Activated CD8-positive, alpha-beta T cell treated with anti-CD3 and anti-CD28 coated beads, Interleukin-2, amount 10 ng/mL, durations not matched to agents 7 days and 5 days (primary cell): Measurements from ENCODE around the gene USP17L20. TPM values are rescaled to one million over a fixed set of nuclear protein-coding genes. Genes with fewer than 3 reads are reported as not detected.
A peak's percentile ranks its signal among the peaks of the same experiment; 100 is the strongest.
"Not testable (repeated sequence)": the region's sequence is repeated elsewhere in the genome, so short reads cannot be mapped to it uniquely, and the experiment has no call there.

Experiments used
- ATAC-seq: fragments of 150-1000 bp; cut with Tn5 transposase; one replicate; pipeline ENCODE4 v1.10.0; 2021; ENCODE audit warnings: moderate library complexity
- CTCF ChIA-PET: fragments of 350-600 bp; sonication (Branson Sonifier 250); formaldehyde crosslinking; loops from one replicate; lab custom pipeline; 2021; ENCODE audit warnings: antibody characterized with exemption; lab: Charles Lee
- POLR2A ChIA-PET: fragments of 350-600 bp; sonication (Branson Sonifier 250); formaldehyde crosslinking; loops from one replicate; lab custom pipeline; 2021; ENCODE audit warnings: antibody characterized with exemption; lab: Charles Lee
- DNase-seq: peaks from one replicate; pipeline ENCODE4 v3.0.0-alpha.2; 2020
- H3K27ac Mint-ChIP-seq: one replicate; pipeline ENCODE4 v1.8.0; 2021; ENCODE audit warnings: mild to moderate bottlenecking, mixed read lengths
- H3K27me3 Mint-ChIP-seq: one replicate; pipeline ENCODE4 v1.8.0; 2021; ENCODE audit warnings: low read depth, mixed read lengths
- H3K36me3 Mint-ChIP-seq: one replicate; pipeline ENCODE4 v1.8.0; 2021; ENCODE audit warnings: low read depth, mixed read lengths
- H3K4me1 Mint-ChIP-seq: one replicate; pipeline ENCODE4 v1.8.0; 2021; ENCODE audit warnings: low read depth, mixed read lengths
- H3K4me3 Mint-ChIP-seq: one replicate; pipeline ENCODE4 v1.8.0; 2021; ENCODE audit warnings: mild to moderate bottlenecking, mixed read lengths
- H3K9me3 Mint-ChIP-seq: one replicate; pipeline ENCODE4 v1.8.0; 2022; ENCODE audit warnings: mixed read lengths; ENCODE audit not compliant: insufficient read depth
- total RNA-seq, 2 experiments: library from RNA; stranded (reverse); gene quantifications; one replicate each; pipeline ENCODE4 v1.2.3, GENCODE V29; 2021

The USP17L20 gene, protein sequence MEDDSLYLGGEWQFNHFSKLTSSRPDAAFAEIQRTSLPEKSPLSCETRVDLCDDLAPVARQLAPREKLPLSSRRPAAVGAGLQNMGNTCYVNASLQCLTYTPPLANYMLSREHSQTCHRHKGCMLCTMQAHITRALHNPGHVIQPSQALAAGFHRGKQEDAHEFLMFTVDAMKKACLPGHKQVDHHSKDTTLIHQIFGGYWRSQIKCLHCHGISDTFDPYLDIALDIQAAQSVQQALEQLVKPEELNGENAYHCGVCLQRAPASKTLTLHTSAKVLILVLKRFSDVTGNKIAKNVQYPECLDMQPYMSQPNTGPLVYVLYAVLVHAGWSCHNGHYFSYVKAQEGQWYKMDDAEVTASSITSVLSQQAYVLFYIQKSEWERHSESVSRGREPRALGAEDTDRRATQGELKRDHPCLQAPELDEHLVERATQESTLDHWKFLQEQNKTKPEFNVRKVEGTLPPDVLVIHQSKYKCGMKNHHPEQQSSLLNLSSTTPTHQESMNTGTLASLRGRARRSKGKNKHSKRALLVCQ
- not detected for total RNA-seq

- DNase-seq, H3K27me3 Mint-ChIP-seq, H3K4me3 Mint-ChIP-seq, H3K4me1 Mint-ChIP-seq, H3K36me3 Mint-ChIP-seq, POLR2A ChIA-PET, CTCF ChIA-PET, ATAC-seq, H3K9me3 Mint-ChIP-seq, H3K27ac Mint-ChIP-seq: not testable (repeated sequence)
Observed at GRCh38 chr4:9257824-9258223, at the start of gene USP17L20. USP17L20 (plus strand) TSS chr4:9258124; CDS start chr4:9258124, 0 bp downstream.

GRCh38 chr4:9210357-9210756 lies 47.6 kb upstream of the USP17L20 start, which contains the start of gene USP17L10:
USP17L10 (plus strand) TSS chr4:9210657; CDS start chr4:9210657, 0 bp downstream.
- CTCF ChIA-PET, H3K9me3 Mint-ChIP-seq, DNase-seq, H3K27me3 Mint-ChIP-seq, H3K36me3 Mint-ChIP-seq, H3K27ac Mint-ChIP-seq, POLR2A ChIA-PET, ATAC-seq, H3K4me1 Mint-ChIP-seq, H3K4me3 Mint-ChIP-seq: not testable (repeated sequence)

DNA sequence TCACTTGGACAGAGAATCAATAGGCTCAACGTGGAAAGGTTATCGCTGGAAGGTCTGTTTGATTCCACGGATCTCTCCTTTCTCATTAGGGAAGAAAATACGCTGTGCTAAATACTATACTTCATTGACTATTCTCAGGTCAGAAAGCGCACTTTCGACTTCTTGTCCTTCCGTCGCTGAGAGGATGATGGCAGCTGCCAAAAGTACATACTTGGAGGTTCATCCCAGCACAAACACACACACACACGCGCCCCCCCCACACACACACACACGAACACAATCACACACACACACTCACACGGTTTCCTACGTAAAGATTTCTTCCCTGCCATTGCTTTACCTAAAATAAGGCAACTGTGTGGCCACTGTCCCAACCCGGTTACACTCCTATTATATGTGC lies 43.2 kb upstream of the USP17L20 start:
- POLR2A ChIA-PET, H3K4me3 Mint-ChIP-seq, DNase-seq, ATAC-seq, CTCF ChIA-PET, H3K9me3 Mint-ChIP-seq, H3K27me3 Mint-ChIP-seq, H3K27ac Mint-ChIP-seq, H3K36me3 Mint-ChIP-seq, H3K4me1 Mint-ChIP-seq: not testable (repeated sequence)

DNA sequence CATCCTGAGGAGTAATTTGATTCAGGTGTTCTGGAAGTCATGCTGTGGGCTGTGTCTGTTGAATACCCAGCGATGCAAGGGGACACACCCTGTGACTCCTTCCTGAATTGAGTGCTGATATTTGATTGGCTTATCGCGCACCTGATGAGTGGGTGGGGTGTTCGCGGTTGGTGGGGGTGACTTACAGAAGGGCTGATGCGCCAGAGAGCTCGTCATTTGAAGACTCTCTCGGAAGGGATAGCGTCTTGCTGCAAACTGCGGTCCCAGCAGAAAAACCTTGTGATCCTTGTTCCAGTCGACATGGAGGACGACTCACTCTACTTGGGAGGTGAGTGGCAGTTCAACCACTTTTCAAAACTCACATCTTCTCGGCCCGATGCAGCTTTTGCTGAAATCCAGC lies 42.8 kb upstream of the USP17L20 start, which contains the start of gene USP17L11:
Gene USP17L11 (plus strand): TSS at position 301 of the 400 bp plus-strand sequence. CDS start 0 bp downstream, at position 301.
- H3K27me3 Mint-ChIP-seq, H3K27ac Mint-ChIP-seq, H3K4me1 Mint-ChIP-seq, DNase-seq, H3K9me3 Mint-ChIP-seq, ATAC-seq, H3K36me3 Mint-ChIP-seq, POLR2A ChIA-PET, H3K4me3 Mint-ChIP-seq, CTCF ChIA-PET: not testable (repeated sequence)

- H3K9me3 Mint-ChIP-seq, DNase-seq, ATAC-seq, H3K27ac Mint-ChIP-seq, H3K4me1 Mint-ChIP-seq, H3K27me3 Mint-ChIP-seq, H3K4me3 Mint-ChIP-seq, H3K36me3 Mint-ChIP-seq, CTCF ChIA-PET, POLR2A ChIA-PET: not testable (repeated sequence)
Observed at GRCh38 chr4:9219852-9220251, 38.1 kb upstream of the USP17L20 start, which contains the start of gene USP17L12. USP17L12 (plus strand) TSS chr4:9220152; CDS start chr4:9220152, 0 bp downstream.

GRCh38 chr4:9224596-9224995 lies 33.3 kb upstream of the USP17L20 start, which contains the start of gene USP17L13:
USP17L13 (plus strand) TSS chr4:9224896; CDS start chr4:9224896, 0 bp downstream.
- H3K36me3 Mint-ChIP-seq, CTCF ChIA-PET, ATAC-seq, H3K4me1 Mint-ChIP-seq, H3K27me3 Mint-ChIP-seq, H3K27ac Mint-ChIP-seq, H3K9me3 Mint-ChIP-seq, POLR2A ChIA-PET, DNase-seq, H3K4me3 Mint-ChIP-seq: not testable (repeated sequence)

DNA sequence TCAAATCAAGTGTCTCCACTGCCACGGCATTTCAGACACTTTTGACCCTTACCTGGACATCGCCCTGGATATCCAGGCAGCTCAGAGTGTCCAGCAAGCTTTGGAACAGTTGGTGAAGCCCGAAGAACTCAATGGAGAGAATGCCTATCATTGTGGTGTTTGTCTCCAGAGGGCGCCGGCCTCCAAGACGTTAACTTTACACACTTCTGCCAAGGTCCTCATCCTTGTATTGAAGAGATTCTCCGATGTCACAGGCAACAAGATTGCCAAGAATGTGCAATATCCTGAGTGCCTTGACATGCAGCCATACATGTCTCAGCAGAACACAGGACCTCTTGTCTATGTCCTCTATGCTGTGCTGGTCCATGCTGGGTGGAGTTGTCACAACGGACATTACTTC lies 27.7 kb upstream of the USP17L20 start:
- H3K4me3 Mint-ChIP-seq, H3K4me1 Mint-ChIP-seq, CTCF ChIA-PET, H3K27ac Mint-ChIP-seq, H3K36me3 Mint-ChIP-seq, H3K27me3 Mint-ChIP-seq, H3K9me3 Mint-ChIP-seq, DNase-seq, POLR2A ChIA-PET, ATAC-seq: not testable (repeated sequence)

DNA sequence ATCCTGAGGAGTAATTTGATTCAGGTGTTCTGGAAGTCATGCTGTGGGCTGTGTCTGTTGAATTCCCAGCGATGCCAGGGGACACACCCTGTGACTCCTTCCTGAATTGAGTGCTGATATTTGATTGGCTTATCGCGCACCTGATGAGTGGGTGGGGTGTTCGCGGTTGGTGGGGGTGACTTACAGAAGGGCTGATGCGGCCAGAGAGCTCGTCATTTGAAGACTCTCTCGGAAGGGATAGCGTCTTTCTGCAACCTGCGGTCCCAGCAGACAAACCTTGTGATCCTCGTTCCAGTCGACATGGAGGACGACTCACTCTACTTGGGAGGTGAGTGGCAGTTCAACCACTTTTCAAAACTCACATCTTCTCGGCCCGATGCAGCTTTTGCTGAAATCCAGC lies 23.8 kb upstream of the USP17L20 start, which contains the start of gene USP17L15:
Gene USP17L15 (plus strand): TSS at position 301 of the 400 bp plus-strand sequence. CDS start 0 bp downstream, at position 301.
- CTCF ChIA-PET, ATAC-seq, H3K27ac Mint-ChIP-seq, H3K4me3 Mint-ChIP-seq, DNase-seq, H3K9me3 Mint-ChIP-seq, H3K4me1 Mint-ChIP-seq, POLR2A ChIA-PET, H3K36me3 Mint-ChIP-seq, H3K27me3 Mint-ChIP-seq: not testable (repeated sequence)

DNA sequence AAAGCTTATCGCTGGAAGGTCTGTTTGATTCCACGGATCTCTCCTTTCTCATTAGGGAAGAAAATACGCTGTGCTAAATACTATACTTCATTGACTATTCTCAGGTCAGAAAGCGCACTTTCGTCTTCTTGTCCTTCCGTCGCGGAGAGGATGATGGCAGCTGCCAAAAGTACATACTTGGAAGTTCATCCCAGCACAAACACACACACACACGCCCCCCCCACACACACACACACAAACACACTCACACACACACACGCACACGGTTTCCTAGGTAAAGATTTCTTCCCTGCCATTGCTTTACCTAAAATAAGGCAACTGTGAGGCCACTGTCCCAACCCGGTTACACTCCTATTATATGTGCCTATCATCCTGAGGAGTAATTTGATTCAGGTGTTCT lies 19.5 kb upstream of the USP17L20 start:
- H3K36me3 Mint-ChIP-seq, H3K4me3 Mint-ChIP-seq, H3K4me1 Mint-ChIP-seq, POLR2A ChIA-PET, CTCF ChIA-PET, DNase-seq, H3K27me3 Mint-ChIP-seq, H3K27ac Mint-ChIP-seq, ATAC-seq, H3K9me3 Mint-ChIP-seq: not testable (repeated sequence)

GRCh38 chr4:9243579-9243978 lies 14.3 kb upstream of the USP17L20 start, which contains the start of gene USP17L17:
USP17L17 (plus strand) TSS chr4:9243879; CDS start chr4:9243879, 0 bp downstream.
- H3K9me3 Mint-ChIP-seq, H3K27ac Mint-ChIP-seq, H3K4me1 Mint-ChIP-seq, H3K36me3 Mint-ChIP-seq, ATAC-seq, H3K27me3 Mint-ChIP-seq, CTCF ChIA-PET, DNase-seq, POLR2A ChIA-PET, H3K4me3 Mint-ChIP-seq: not testable (repeated sequence)

GRCh38 chr4:9247953-9248680 lies 9.8 kb upstream of the USP17L20 start, which contains the start of gene USP17L18:
USP17L18 (plus strand) TSS chr4:9248630; CDS start chr4:9248630, 0 bp downstream.
- H3K9me3 Mint-ChIP-seq, H3K4me3 Mint-ChIP-seq, H3K27ac Mint-ChIP-seq, H3K27me3 Mint-ChIP-seq, CTCF ChIA-PET, H3K4me1 Mint-ChIP-seq, POLR2A ChIA-PET, H3K36me3 Mint-ChIP-seq, ATAC-seq: not testable (repeated sequence)
- DNase-seq: peak; percentile 14
